ENCODE measurements around the gene C9orf152. TPM values are rescaled to one million over a fixed set of nuclear protein-coding genes. Genes with fewer than 3 reads are reported as not detected.
"Not testable (repeated sequence)": the region's sequence is repeated elsewhere in the genome, so short reads cannot be mapped to it uniquely, and the experiment has no call there.

The C9orf152 gene
- total and polyA plus RNA-seq, 2 donors (not counting 1 experiment from before 2014, with no cell fraction given) = under 0.01 TPM; not detected in 1

DNA sequence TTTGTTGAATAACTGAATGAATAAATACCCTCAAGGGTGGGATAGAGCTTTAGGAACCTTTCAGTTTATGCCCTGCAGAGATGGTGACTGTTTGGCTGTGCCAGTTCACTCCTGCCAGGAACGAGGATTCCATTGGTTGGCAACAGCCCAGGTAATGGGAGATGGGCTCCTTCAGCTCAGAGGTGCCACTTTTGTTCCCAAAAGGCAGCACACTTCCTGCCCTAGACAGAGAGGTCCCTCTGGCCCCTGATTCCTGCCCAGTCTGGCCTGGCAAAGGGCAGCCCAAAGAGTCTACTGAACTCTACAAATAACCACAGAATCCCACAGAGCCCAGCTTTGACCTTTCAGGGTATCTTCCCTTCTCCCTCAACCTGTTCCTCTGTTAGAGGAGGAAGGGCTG is 1.6 kb downstream of the C9orf152 start:
- no peak overlapping the region for H3K4me3 ChIP-seq (replicated peaks in 1 of 4; ENCODE audit: control extremely low read depth in 1 of 4, insufficient read depth in 1 of 4, low read depth in 3 of 4, low read length in 4 of 4)
- no peak for TF ChIP-seq EZH2 (IDR thresholded peaks at IDR 0.05; ENCODE audit: low read length, missing control alignments)
- TF ChIP-seq, protein P1, sequence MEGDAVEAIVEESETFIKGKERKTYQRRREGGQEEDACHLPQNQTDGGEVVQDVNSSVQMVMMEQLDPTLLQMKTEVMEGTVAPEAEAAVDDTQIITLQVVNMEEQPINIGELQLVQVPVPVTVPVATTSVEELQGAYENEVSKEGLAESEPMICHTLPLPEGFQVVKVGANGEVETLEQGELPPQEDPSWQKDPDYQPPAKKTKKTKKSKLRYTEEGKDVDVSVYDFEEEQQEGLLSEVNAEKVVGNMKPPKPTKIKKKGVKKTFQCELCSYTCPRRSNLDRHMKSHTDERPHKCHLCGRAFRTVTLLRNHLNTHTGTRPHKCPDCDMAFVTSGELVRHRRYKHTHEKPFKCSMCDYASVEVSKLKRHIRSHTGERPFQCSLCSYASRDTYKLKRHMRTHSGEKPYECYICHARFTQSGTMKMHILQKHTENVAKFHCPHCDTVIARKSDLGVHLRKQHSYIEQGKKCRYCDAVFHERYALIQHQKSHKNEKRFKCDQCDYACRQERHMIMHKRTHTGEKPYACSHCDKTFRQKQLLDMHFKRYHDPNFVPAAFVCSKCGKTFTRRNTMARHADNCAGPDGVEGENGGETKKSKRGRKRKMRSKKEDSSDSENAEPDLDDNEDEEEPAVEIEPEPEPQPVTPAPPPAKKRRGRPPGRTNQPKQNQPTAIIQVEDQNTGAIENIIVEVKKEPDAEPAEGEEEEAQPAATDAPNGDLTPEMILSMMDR (conservative IDR thresholded peaks at IDR 0.05 in 1 of 2, IDR thresholded peaks at IDR 0.05 in 1 of 2; ENCODE audit: low read depth in 1 of 2, low read length in 2 of 2) = no peak
- H3K79me2 ChIP-seq (ENCODE audit: control insufficient read depth, insufficient read depth, low read length) = no peaks in the 10 kb centered on the region
- no peak overlapping the region for H3K9ac ChIP-seq (ENCODE audit: insufficient read depth, low read length)
- no peaks in the 10 kb centered on the region for H3K4me1 ChIP-seq (ENCODE audit: control insufficient read depth, extremely low read depth, insufficient read depth, low read length)
- H2AFZ ChIP-seq (ENCODE audit: low read length) = no peak overlapping the region
- no peaks in the 10 kb centered on the region for H3K9me3 ChIP-seq (ENCODE audit: control insufficient read depth, insufficient read depth, low read depth, low read length)
- H4K20me1 ChIP-seq (ENCODE audit: control insufficient read depth, extremely low read depth, insufficient read depth, low read length) = no peaks in the 10 kb centered on the region
- H3K27ac ChIP-seq (ENCODE audit: insufficient read depth, low read length) = no peak overlapping the region
- no peak for DNase-seq (ENCODE audit: low read depth in 2 of 2)
- no peak overlapping the region for H3K4me2 ChIP-seq (ENCODE audit: extremely low read depth, insufficient read depth, low read length)
- no peaks in the 10 kb centered on the region for H3K36me3 ChIP-seq (ENCODE audit: control insufficient read depth, insufficient read depth, low read length)
- peaks cover 11% of the 10 kb centered on the region for H3K27me3 ChIP-seq (ENCODE audit: control insufficient read depth, insufficient read depth, low read length)

DNA sequence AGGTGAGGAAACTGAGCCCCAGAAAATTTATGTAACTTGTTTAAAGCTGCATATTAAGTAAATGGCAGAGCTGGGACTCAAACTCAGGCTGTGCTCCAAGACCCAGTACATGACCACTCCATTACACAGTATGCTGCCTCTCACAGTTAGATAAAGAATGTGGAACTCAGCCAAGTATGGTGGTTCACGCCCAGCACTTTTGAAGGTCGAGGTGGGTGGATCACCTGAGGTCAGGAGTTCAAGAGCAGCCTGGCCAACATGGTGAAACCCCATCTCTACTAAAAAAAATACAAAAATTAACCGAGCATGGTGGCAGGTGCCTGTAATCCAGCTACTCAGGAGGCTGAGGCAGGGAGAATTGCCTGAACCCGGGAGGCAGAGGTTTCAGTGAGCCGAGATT is 2.3 kb downstream of the C9orf152 start:
- not testable (repeated sequence) for H3K79me2 ChIP-seq (ENCODE audit: control insufficient read depth, insufficient read depth, low read length); H3K9ac ChIP-seq (ENCODE audit: insufficient read depth, low read length); DNase-seq (ENCODE audit: low read depth in 2 of 2); H3K9me3 ChIP-seq (ENCODE audit: control insufficient read depth, insufficient read depth, low read depth, low read length); H3K4me1 ChIP-seq (ENCODE audit: control insufficient read depth, extremely low read depth, insufficient read depth, low read length); H3K27ac ChIP-seq (ENCODE audit: insufficient read depth, low read length); H3K36me3 ChIP-seq (ENCODE audit: control insufficient read depth, insufficient read depth, low read length); H3K4me2 ChIP-seq (ENCODE audit: extremely low read depth, insufficient read depth, low read length); H3K27me3 ChIP-seq (ENCODE audit: control insufficient read depth, insufficient read depth, low read length); H3K4me3 ChIP-seq (replicated peaks in 1 of 4; ENCODE audit: control extremely low read depth in 1 of 4, insufficient read depth in 1 of 4, low read depth in 3 of 4, low read length in 4 of 4); H4K20me1 ChIP-seq (ENCODE audit: control insufficient read depth, extremely low read depth, insufficient read depth, low read length); H2AFZ ChIP-seq (ENCODE audit: low read length)

DNA sequence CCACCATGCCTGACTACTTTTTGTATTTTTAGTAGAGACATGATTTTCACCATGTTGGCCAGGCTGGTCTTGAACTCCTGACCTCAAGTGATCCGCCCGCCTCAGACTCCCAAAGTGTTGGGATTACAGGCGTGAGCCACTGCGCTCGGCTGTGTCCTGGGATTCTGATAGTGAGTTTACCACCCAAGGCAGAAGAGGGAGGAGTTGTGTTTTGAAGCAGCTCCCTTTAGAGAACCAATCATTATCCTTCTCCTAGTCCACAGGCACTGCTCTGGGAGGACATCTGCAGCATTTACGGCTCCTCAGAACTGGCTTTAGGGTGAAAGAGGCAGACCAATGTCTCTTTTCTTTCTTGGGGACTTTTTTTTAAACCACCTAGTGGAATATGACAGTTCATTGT is 5.7 kb downstream of the C9orf152 start:
- Histone ChIP-seq H3K4me2 (ENCODE audit: extremely low read depth, insufficient read depth, low read length) (no peak overlapping the region), H3K79me2 (ENCODE audit: control insufficient read depth, insufficient read depth, low read length) (no peaks in the 10 kb centered on the region), H4K20me1 (ENCODE audit: control insufficient read depth, extremely low read depth, insufficient read depth, low read length) (no peaks in the 10 kb centered on the region), H3K36me3 (ENCODE audit: control insufficient read depth, insufficient read depth, low read length) (no peaks in the 10 kb centered on the region), H3K27me3 (ENCODE audit: control insufficient read depth, insufficient read depth, low read length) (peaks cover 2% of the 10 kb centered on the region), H3K9me3 (ENCODE audit: control insufficient read depth, insufficient read depth, low read depth, low read length) (no peaks in the 10 kb centered on the region), H3K4me1 (ENCODE audit: control insufficient read depth, extremely low read depth, insufficient read depth, low read length) (no peaks in the 10 kb centered on the region), H2AFZ (ENCODE audit: low read length) (no peak overlapping the region), H3K27ac (ENCODE audit: insufficient read depth, low read length) (no peak overlapping the region), H3K4me3 (replicated peaks in 1 of 4; ENCODE audit: control extremely low read depth in 1 of 4, insufficient read depth in 1 of 4, low read depth in 3 of 4, low read length in 4 of 4) (no peak overlapping the region), H3K9ac (ENCODE audit: insufficient read depth, low read length) (no peak overlapping the region)
- no peak for TF ChIP-seq EZH2 (IDR thresholded peaks at IDR 0.05; ENCODE audit: low read length, missing control alignments)
- TF ChIP-seq, protein P1 (conservative IDR thresholded peaks at IDR 0.05 in 1 of 2, IDR thresholded peaks at IDR 0.05 in 1 of 2; ENCODE audit: low read depth in 1 of 2, low read length in 2 of 2) = no peak
- no peak for DNase-seq (ENCODE audit: low read depth in 2 of 2)
